KBM-7 (cell line): ENCODE measurements around the gene STRADB.

Experiments
- DNase-seq: peaks from one replicate; pipeline ENCODE4 v3.0.0-alpha.2; 2015
- in situ Hi-C: fragments of 300-500 bp; cut with MboI; formaldehyde crosslinking; loops from 2 replicates; pipeline ENCODE4 v1.14.3; 2020; ENCODE audit warnings: low sequenced_read_pairs, low pct_unique_long_range_greater_than_20kb, mixed read lengths

STRADB gene

GRCh38 chr2:201517094-201517493 lies 65.6 kb downstream of the STRADB start:
- DNase-seq = no peak
- in situ Hi-C loops = no loop called here

GRCh38 chr2:201520201-201520600 lies 68.7 kb downstream of the STRADB start:
- in situ Hi-C loops = no loop called here

DNA sequence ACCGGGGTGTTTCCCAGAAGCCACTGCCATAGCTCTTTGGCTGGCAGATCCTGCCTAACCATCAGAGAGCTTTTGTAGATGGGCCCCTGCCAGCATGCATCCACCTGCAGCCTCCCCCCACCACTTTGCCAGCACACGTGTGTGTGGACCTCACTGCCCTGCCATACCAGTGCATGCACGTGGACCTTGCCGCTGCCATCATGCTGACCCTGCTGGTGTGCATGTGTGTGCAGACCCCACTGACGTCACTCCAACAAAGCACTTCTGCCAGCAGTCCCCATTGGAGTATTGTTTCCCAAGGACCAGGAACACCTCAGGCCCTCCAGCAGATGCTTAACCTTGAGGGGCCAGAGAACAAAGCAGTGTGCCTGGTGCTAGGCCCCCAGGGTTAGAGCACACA lies 71.4 kb downstream of the STRADB start:
- in situ Hi-C loops = no loop called here
- DNase-seq = no peak

More at GRCh38 chr2:201520201-201520600, 68.7 kb downstream of the STRADB start:
- no peak for DNase-seq

DNA sequence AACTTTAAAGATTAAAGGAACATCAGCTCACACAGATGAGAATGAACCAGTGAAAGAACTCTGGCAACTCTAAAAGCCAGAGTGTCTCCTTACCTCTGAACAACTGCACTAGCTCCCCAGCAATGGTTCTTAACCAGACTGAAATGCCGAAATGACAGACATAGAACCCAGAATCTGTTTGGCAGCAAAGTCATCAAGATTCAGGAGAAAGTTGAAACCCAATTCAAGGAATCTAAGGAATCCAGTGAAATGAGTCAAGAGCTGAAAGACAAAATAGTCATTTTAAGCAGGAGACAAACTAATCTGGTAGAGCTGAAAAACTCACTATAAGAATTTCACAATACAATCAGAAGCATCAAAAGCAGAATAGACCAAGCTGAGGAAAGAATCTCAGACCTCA lies 72.0 kb downstream of the STRADB start:
- in situ Hi-C loops = no loop called here
- DNase-seq = no peak
